Smooth muscle cell (in vitro differentiated cells): ENCODE results near the gene MMP26. TPM values are rescaled to one million over a fixed set of nuclear protein-coding genes. Genes with fewer than 3 reads are reported as not detected.

Experiments
- DNase-seq: peaks from one replicate; lab custom pipeline; 2025; ENCODE audit not compliant: unreplicated experiment; lab: John Stamatoyannopoulos, UW
- H2AFZ ChIP-seq: fragments of 200-600 bp; sonication (generic); 2 replicates; pipeline ENCODE4 v1.6.0; 2016; ENCODE audit warnings: antibody characterized with exemption, low read depth, mild to moderate bottlenecking
- H3F3A ChIP-seq: fragments of 200-600 bp; sonication (generic); 2 replicates; pipeline ENCODE4 v1.6.0; 2017; ENCODE audit warnings: antibody characterized with exemption, low read depth
- H3K27ac ChIP-seq: fragments of 200-600 bp; sonication (generic); 2 replicates; pipeline ENCODE4 v1.5.1; 2016; ENCODE audit warnings: low read depth, mild to moderate bottlenecking
- H3K27me3 ChIP-seq: fragments of 200-600 bp; sonication (generic); 2 replicates; pipeline ENCODE4 v1.6.1; 2016; ENCODE audit warnings: low read depth, mild to moderate bottlenecking
- H3K36me3 ChIP-seq: fragments of 200-600 bp; sonication (generic); 2 replicates; pipeline ENCODE4 v1.5.1; 2016; ENCODE audit warnings: low read depth
- H3K4me1 ChIP-seq: fragments of 200-600 bp; sonication (generic); 2 replicates; pipeline ENCODE4 v1.5.1; 2016; ENCODE audit warnings: low read depth
- H3K4me2 ChIP-seq: fragments of 200-600 bp; sonication (generic); 2 replicates; pipeline ENCODE4 v1.6.0; 2016; ENCODE audit warnings: mild to moderate bottlenecking
- H3K4me3 ChIP-seq: fragments of 200-600 bp; sonication (generic); 2 replicates; pipeline ENCODE4 v1.5.1; 2016; ENCODE audit warnings: mild to moderate bottlenecking
- H3K79me2 ChIP-seq: fragments of 200-600 bp; sonication (generic); 2 replicates; pipeline ENCODE4 v1.6.0; 2016; ENCODE audit warnings: low read depth, mild to moderate bottlenecking
- H3K9ac ChIP-seq: fragments of 200-600 bp; sonication (generic); 2 replicates; pipeline ENCODE4 v1.6.0; 2016; ENCODE audit warnings: low read depth
- H3K9me3 ChIP-seq: fragments of 200-600 bp; sonication (generic); replicated peaks from 2 replicates; pipeline ENCODE4 v1.5.1; 2016; ENCODE audit warnings: low read depth
- H4K20me1 ChIP-seq: fragments of 200-600 bp; sonication (generic); 2 replicates; pipeline ENCODE4 v1.6.0; 2016; ENCODE audit warnings: low read depth
- WGBS: methylation state at CpG from one replicate; pipeline ENCODE4 v1.1.7; 2016; ENCODE audit warnings: low lambda C conversion rate; 5-methylcytosine and 5-hydroxymethylcytosine counted together
- polyA plus RNA-seq: library from polyadenylated mRNA; unstranded; fragments of >200 nt; fragmentation: Nextera tagmentation; extraction: Ambion mirVana; gene quantifications from 2 replicates; pipeline ENCODE4 v1.2.1, GENCODE V29; 2016
- total RNA-seq: library from RNA; depleted of rRNA; stranded (reverse); fragments of >200 nt; gene quantifications from 2 replicates; pipeline ENCODE4 v1.2.3, GENCODE V29; 2014
- TF ChIP-seq, protein P1 (sequence below): fragments of 200-600 bp; sonication (generic); IDR thresholded peaks from 2 replicates; pipeline ENCODE4 v1.5.1; 2017; ENCODE audit warnings: borderline replicate concordance, mild to moderate bottlenecking, antibody characterized with exemption; ENCODE audit not compliant: insufficient read depth, poor library complexity, severe bottlenecking

The MMP26 gene
- total and polyA plus RNA-seq, 2 experiments from 2014 or later, result not detected

DNA sequence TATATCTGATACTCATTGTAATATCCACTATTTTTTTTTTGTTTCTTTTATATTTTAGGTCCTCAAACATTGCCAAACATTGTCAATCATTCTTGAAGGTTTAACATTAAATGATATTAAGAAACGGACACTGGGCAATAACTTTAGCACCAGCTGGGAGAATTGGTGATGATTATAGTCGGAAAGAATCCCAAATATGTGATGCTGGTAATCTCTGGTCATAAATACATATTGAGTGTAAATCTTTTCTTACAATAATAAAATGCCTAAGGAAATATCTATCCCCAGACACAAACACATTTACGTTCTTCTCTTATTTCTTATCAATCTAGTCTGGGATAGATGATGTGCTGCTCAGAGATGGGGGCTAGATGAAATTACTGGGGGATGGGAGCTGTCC lies 32.1 kb upstream of the MMP26 start:
- no peaks in the 10 kb centered on the region for H3K4me1 ChIP-seq
- no peaks in the 10 kb centered on the region for H4K20me1 ChIP-seq
- H3F3A ChIP-seq, result no peaks in the 10 kb centered on the region
- H3K4me2 ChIP-seq, result no peak overlapping the region
- no peak overlapping the region for H3K4me3 ChIP-seq
- no peaks in the 10 kb centered on the region for H3K79me2 ChIP-seq
- H2AFZ ChIP-seq, result no peak overlapping the region
- no peaks in the 10 kb centered on the region for H3K27me3 ChIP-seq
- TF ChIP-seq, protein P1, sequence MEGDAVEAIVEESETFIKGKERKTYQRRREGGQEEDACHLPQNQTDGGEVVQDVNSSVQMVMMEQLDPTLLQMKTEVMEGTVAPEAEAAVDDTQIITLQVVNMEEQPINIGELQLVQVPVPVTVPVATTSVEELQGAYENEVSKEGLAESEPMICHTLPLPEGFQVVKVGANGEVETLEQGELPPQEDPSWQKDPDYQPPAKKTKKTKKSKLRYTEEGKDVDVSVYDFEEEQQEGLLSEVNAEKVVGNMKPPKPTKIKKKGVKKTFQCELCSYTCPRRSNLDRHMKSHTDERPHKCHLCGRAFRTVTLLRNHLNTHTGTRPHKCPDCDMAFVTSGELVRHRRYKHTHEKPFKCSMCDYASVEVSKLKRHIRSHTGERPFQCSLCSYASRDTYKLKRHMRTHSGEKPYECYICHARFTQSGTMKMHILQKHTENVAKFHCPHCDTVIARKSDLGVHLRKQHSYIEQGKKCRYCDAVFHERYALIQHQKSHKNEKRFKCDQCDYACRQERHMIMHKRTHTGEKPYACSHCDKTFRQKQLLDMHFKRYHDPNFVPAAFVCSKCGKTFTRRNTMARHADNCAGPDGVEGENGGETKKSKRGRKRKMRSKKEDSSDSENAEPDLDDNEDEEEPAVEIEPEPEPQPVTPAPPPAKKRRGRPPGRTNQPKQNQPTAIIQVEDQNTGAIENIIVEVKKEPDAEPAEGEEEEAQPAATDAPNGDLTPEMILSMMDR, result no peak
- WGBS, result 40% methylated on average over 3 of the region's 3 CpGs
- no peak overlapping the region for H3K9ac ChIP-seq
- H3K9me3 ChIP-seq, result no peaks in the 10 kb centered on the region
- no peak for DNase-seq
- no peaks in the 10 kb centered on the region for H3K36me3 ChIP-seq
- no peak overlapping the region for H3K27ac ChIP-seq

GRCh38 chr11:4673781-4674180 lies 30.8 kb upstream of the MMP26 start:
- H2AFZ ChIP-seq, result no peak overlapping the region
- no peak overlapping the region for H3K9ac ChIP-seq
- no peak overlapping the region for H3K4me2 ChIP-seq
- no peaks in the 10 kb centered on the region for H3K36me3 ChIP-seq
- WGBS, result 64% methylated on average over 2 of the region's 2 CpGs
- TF ChIP-seq, protein P1, result no peak
- H3K27me3 ChIP-seq, result no peaks in the 10 kb centered on the region
- DNase-seq, result no peak
- no peaks in the 10 kb centered on the region for H3F3A ChIP-seq
- H3K79me2 ChIP-seq, result no peaks in the 10 kb centered on the region
- no peak overlapping the region for H3K4me3 ChIP-seq
- H3K4me1 ChIP-seq, result no peaks in the 10 kb centered on the region
- no peak overlapping the region for H3K27ac ChIP-seq
- H3K9me3 ChIP-seq, result no peaks in the 10 kb centered on the region
- no peaks in the 10 kb centered on the region for H4K20me1 ChIP-seq

GRCh38 chr11:4677948-4678347 lies 26.6 kb upstream of the MMP26 start:
- no peak for DNase-seq
- H3K4me2 ChIP-seq, result no peak overlapping the region
- no peaks in the 10 kb centered on the region for H3K36me3 ChIP-seq
- H3K4me1 ChIP-seq, result no peaks in the 10 kb centered on the region
- no peaks in the 10 kb centered on the region for H3F3A ChIP-seq
- no peaks in the 10 kb centered on the region for H3K9me3 ChIP-seq
- H3K79me2 ChIP-seq, result no peaks in the 10 kb centered on the region
- H3K9ac ChIP-seq, result no peak overlapping the region
- H4K20me1 ChIP-seq, result no peaks in the 10 kb centered on the region
- peaks cover 2% of the 10 kb centered on the region for H3K27me3 ChIP-seq
- TF ChIP-seq, protein P1, result no peak
- 94% methylated on average over 2 of the region's 2 CpGs for WGBS
- no peak overlapping the region for H3K4me3 ChIP-seq
- H3K27ac ChIP-seq, result no peak overlapping the region
- no peak overlapping the region for H2AFZ ChIP-seq

- Histone ChIP-seq H3K36me3 (no peaks in the 10 kb centered on the region), H3K27me3 (peaks cover 4% of the 10 kb centered on the region), H3K4me3 (no peak overlapping the region), H3K27ac (no peak overlapping the region), H3K9ac (no peak overlapping the region), H2AFZ (no peak overlapping the region), H3F3A (no peaks in the 10 kb centered on the region), H4K20me1 (no peaks in the 10 kb centered on the region), H3K4me2 (no peak overlapping the region), H3K79me2 (no peaks in the 10 kb centered on the region), H3K4me1 (no peaks in the 10 kb centered on the region), H3K9me3 (no peaks in the 10 kb centered on the region)
- DNase-seq, result no peak
- TF ChIP-seq, protein P1, result no peak
- 71% methylated on average over 3 of the region's 3 CpGs for WGBS
Observed at GRCh38 chr11:4680341-4680740, 24.2 kb upstream of the MMP26 start.
